Stimulated activated CD4-positive, alpha-beta T cell treated with anti-CD3 and anti-CD28 coated beads, Interleukin-1b, Interleukin-23, amount 100 ng/mL, for 1 hour (primary cell): Measurements from ENCODE around the gene ALG14.
"Not testable (repeated sequence)": the region's sequence is repeated elsewhere in the genome, so short reads cannot be mapped to it uniquely, and the experiment has no call there.

Experiments used
- DNase-seq, 2 donors: peaks; one replicate each; pipeline ENCODE4 v3.0.0-alpha.2; 2020; ENCODE audit warnings: low read depth in 2 of 2

Gene ALG14, protein sequence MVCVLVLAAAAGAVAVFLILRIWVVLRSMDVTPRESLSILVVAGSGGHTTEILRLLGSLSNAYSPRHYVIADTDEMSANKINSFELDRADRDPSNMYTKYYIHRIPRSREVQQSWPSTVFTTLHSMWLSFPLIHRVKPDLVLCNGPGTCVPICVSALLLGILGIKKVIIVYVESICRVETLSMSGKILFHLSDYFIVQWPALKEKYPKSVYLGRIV

DNA sequence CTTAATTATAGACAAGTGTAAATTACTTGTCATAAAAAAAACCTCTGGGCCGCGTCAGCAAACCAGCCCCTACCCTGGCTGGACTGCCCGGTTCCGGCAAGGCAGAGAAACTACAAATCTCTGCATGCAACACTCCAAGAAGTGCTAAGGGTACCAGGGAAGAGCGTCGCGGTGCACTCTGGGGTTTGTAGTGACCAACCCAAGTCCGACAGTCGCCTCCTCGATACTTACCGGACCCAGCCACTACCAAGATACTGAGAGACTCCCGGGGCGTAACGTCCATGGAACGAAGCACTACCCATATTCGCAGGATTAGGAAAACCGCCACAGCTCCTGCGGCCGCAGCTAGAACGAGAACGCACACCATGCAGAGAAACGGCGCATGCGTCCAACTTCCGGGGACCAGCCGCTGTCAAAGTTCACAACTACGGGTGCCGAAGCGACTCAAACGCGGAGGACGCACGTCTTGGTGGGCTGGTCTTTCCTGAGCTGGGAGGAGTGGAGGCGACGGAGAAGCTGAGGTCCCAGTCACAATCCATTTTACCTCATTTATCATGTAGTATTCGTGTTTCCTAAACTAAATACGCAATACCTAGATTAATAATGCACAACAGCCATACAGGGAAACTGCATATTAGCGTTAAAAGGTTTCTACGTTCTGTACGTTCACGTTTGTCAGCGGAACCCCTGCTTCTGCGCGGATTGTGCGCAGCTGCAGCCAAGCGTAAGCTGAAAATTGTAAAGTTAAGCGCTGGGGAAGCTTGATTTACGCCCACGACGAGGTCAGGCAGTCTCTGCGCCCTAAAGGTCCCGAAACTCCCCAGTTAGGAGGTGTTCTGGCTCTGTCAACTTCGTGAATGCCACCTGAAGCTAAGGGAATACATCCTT is at the start of gene ALG14:
Gene ALG14, minus strand, starts transcription at position 420 of the 888 bp plus-strand sequence. Its CDS starts 53 bp downstream, at position 367.
- DNase-seq = peak; percentile 72 to 81

- no peak for DNase-seq
These were observed 49.5 kb upstream of the ALG14 start for GRCh38 chr1:95122151-95122697.

DNA sequence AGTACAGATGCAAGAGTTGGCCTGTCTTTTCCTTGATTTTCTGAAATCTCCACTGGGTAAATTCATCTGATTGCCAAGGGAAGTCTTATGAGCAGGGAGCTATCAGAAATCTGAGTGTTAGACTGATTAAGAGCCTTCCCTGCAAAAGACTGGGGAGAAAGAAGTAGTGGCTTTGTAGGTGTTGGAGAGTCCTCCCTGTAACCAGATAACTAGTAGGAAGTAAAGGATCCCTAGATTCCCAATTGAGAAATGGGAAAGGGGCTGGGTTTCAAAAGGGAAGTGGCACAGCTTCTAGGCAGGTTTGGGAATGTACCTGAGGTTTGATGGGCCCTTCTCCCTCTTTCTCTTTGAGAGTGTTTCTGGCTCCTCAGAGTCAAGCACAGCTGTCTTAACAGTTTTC is 46.5 kb upstream of the ALG14 start:
- no peak for DNase-seq

DNA sequence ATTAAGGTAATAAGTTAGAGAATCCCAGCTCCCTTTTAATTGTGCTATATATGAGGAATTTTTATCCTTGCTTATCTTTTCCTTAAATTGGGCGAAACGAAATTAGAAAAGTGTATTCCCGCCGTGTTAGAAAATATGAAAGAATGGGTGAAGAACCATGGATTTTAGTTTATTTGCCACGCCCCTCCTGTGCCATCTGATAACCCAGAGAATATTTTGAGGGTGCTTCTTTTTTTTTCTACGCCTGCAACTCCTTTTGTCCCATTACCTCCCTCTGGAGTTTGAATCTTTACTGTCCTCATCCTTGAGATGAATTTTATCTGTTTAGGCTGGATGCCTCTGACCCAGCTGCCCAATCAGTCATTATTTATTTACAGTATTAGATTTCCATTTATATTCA is 46.0 kb upstream of the ALG14 start:
- DNase-seq = no peak

DNA sequence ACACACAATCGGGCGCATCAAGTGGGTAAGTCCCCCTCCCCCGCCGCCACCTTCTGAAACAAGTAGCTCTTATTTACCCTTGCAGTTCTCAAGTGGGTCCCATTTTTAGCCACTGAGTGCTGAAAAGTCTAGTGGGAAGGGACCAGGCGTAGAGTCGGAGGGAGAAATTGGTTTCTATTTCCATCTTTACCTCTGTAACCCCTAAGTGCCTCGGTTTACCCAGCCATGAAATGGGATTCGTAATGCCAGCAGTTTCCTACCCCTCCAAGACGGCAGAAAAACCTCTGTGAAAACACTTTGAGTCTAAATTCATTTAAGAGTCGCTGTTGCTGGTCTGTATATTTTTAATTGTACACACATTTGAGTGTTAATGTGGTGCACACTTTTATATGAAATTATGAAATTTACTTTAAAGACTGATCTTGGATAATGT is 45.3 kb upstream of the ALG14 start:
- DNase-seq = no peak

DNA sequence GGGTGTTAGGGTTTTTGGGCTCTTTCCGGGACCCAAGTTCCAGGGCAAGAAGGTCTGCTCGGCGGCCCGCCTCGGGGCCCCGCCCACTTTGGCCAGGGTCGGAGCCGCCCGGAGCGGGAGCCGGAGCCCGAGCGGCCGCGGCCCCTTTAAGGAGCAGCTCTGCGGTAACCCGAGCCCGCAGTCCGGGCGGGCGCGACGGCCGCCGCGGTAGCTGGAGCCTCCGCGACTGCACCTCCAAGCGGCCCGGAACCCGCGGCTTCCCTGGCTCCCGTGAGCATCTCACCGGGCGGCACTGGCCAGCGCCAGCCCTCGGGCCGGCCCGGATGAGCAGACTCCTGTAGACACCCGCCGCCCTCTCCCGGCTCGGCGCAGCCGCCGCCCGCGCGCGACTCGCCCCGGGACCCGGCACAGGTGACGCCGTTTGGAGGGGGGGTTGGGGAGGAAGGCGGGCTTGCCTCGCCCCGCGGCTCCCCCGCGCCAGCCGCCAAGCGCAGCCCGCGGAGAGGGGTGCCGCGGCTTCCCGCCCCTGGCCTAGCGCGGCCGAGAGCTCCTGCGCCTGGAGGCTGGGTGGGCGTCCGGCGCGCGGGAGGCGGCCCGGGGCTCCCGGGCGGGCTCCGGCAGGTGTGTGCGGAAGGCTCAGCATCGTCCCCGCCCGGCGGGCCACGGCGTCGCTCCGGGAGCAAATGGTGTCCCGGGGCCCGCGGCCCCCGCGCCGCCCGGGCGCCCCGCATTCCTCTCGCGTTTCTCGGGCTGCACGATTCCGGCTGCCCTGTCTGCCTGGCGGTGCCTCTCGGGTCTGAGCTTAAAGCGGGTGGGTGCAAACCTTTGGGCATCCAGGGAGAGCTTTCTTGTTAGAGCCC is 44.7 kb upstream of the ALG14 start, which contains the start of gene TLCD4:
Gene TLCD4, plus strand, starts transcription at position 149 of the 860 bp plus-strand sequence. CDS start 26,547 bp downstream, outside the sequence.
- no peak for DNase-seq

DNA sequence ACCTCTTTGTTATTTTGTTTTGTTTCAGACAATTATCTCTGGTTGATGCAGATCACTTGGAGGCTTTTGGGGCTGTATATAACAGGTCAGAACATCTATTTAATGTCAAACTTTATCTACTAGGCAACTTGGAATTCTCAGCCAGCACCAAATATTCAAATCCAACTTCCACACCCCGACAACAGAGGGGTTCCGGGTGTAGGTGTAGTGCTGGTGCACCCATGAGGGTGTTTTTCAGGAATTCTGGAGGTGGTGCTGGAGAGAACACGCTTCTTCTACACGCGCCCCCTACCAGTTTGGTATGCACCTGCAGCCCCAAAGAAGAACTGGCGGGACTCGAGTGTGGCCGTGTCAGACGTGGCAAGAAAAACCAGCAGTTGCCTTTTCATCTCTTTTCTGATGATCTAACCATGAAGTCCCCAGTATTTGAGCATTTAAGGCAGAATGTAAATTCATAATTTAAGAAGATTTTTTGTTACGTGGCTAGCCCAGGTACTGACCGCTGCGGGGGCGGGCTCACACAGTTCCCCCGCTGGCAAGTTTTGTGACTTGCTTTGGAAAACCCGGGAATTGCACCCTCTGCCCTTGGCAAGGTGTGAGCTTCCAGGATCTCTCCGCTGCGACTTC is 43.9 kb upstream of the ALG14 start:
- DNase-seq = peak in 1 of 2 donors; percentile 10

GRCh38 chr1:95115708-95116137 is 43.0 kb upstream of the ALG14 start:
- no peak for DNase-seq

DNA sequence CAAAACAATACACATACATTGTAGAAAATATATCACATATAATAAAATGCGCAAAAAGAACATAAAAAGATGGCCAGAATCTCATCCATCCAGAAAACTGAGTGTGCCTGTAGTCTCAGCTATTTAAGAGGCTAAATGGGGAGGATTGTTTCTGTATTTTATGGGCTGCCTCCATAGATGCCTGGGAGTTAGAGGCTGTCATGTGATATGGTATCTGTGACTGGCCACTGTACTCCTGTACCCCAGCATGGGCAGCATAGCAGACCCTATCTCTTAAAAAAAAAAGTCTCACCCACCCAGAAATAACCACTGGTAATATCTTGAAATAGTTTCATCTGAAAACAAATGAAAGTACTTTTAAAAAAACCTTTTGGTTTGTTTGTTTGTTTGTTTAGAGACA is 40.9 kb upstream of the ALG14 start:
- no peak for DNase-seq

- DNase-seq = no peak
These were observed 38.3 kb upstream of the ALG14 start for GRCh38 chr1:95111014-95111413.

DNA sequence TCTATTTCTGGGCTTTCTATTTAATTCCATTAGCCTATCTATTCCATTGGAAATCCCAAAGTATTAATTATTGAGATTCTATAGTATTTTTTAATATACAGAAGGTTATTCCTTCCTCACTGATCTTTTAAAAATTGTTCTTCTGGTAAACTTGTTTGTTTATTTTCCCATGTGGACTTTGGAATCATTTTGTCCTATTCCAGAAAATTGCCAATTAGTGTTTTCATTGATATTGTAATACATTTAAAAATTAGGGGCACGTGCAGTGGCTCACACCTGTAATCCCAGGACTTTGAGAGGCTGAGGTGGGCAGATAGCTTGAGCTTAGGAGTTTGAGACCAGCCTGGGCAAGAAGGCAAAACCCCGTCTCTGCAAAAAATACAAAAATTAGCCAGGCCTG is 36.0 kb upstream of the ALG14 start:
- DNase-seq = no peak

GRCh38 chr1:95098196-95098595 is 25.4 kb upstream of the ALG14 start:
- DNase-seq = no peak

- DNase-seq = no peak
These were observed 24.7 kb upstream of the ALG14 start for GRCh38 chr1:95097426-95097825.

DNA sequence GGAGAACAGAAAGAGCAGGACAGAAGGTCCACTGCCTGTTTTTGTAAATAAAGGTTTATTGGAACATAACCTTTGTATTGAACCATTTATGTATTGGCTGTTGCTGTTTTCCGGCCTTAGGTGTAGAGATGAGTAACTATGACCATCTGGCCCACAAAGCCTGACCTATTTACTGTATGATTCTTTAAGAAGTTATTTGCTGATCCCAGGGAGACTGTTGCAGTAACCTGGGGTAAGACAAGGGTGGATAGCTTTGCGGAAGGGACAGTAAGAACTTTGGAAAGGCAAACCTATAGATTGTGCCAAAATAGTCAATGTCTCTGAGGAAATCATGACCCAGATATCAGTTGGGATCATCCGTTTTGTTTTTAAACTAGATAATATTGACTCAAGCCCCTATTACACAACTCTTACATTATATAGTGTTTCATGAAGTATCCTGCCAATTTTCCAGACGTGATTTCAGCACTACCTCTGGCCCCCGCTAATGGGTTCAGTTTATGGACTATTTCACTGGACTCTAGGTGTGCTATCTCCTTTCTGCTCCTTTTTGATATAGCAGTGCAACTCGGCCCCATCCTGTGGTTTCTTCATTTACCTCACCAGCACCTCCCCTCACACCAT is 23.6 kb upstream of the ALG14 start:
- no peak for DNase-seq

DNA sequence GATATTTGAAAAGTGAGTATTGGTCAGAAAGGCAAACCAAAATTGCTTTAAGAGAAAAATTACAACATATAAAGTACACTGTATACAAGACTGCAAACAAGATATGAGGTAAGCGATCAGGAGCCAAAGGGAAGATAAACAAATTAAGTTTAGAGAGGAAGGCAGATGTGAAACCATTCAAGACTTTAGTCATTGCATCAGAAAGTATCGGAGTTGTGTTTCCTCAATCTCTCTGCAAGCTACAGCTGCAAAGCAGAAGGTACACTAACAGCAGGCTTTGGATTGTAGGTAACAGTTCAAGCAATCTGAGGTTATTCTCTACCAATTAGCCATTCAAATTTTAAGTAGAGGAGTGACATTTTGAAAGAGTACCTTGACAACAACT is 23.1 kb upstream of the ALG14 start:
- DNase-seq = no peak

- no peak for DNase-seq
These were observed 22.2 kb upstream of the ALG14 start for GRCh38 chr1:95094923-95095322.

GRCh38 chr1:95093296-95093695 is 20.5 kb upstream of the ALG14 start:
- DNase-seq = no peak

GRCh38 chr1:95092891-95093290 is 20.1 kb upstream of the ALG14 start:
- DNase-seq = not testable (repeated sequence)

- DNase-seq = not testable (repeated sequence)
These were observed 18.5 kb upstream of the ALG14 start for GRCh38 chr1:95091290-95091689.

- no peak for DNase-seq
These were observed 17.0 kb upstream of the ALG14 start for GRCh38 chr1:95089650-95090287.
